GM19043 (cell line): ENCODE results near the gene DTWD2.

Experiments
- ATAC-seq: cut with Tn5 transposase; IDR thresholded peaks from one replicate; pipeline ENCODE4 v1.9.1; 2021; ENCODE audit warnings: low read depth; ENCODE audit not compliant: unreplicated experiment

DTWD2 gene

GRCh38 chr5:118987988-118988865 lies at the start of gene DTWD2:
TSS of gene DTWD2 (minus strand) at chr5:118988547. CDS start at chr5:118988511, 36 bp downstream.
- peak; percentile 93 for ATAC-seq

- ATAC-seq = no peak
Observed at GRCh38 chr5:119037496-119038215, 49.3 kb upstream of the DTWD2 start.

- ATAC-seq = no peak
Observed at GRCh38 chr5:119036101-119036762, 47.9 kb upstream of the DTWD2 start.

- ATAC-seq = no peak
Observed at GRCh38 chr5:119033135-119033534, 44.8 kb upstream of the DTWD2 start.

GRCh38 chr5:119032656-119033055 lies 44.3 kb upstream of the DTWD2 start:
- ATAC-seq = peak; percentile 30

- ATAC-seq = peak; percentile 47
Observed at GRCh38 chr5:119031905-119032304, 43.6 kb upstream of the DTWD2 start.

- peak; percentile 69 for ATAC-seq
Observed at GRCh38 chr5:119031011-119031886, 42.9 kb upstream of the DTWD2 start.

- ATAC-seq = no peak
Observed at GRCh38 chr5:119028575-119028974, 40.2 kb upstream of the DTWD2 start.

- no peak for ATAC-seq
Observed at GRCh38 chr5:119022773-119023172, 34.4 kb upstream of the DTWD2 start.

- peak; percentile 69 for ATAC-seq
Observed at GRCh38 chr5:119022017-119022745, 33.8 kb upstream of the DTWD2 start.

- no peak for ATAC-seq
Observed at GRCh38 chr5:119021149-119021732, 32.9 kb upstream of the DTWD2 start.

GRCh38 chr5:119019949-119020348 lies 31.6 kb upstream of the DTWD2 start:
- no peak for ATAC-seq

- no peak for ATAC-seq
Observed at GRCh38 chr5:119019501-119019900, 31.2 kb upstream of the DTWD2 start.

GRCh38 chr5:119017994-119018393 lies 29.6 kb upstream of the DTWD2 start:
- ATAC-seq = no peak

GRCh38 chr5:119016125-119016774 lies 27.9 kb upstream of the DTWD2 start:
- peak; percentile 76 for ATAC-seq

- ATAC-seq = no peak
Observed at GRCh38 chr5:119011186-119011585, 22.8 kb upstream of the DTWD2 start.

GRCh38 chr5:119010206-119010605 lies 21.9 kb upstream of the DTWD2 start:
- ATAC-seq = no peak

- no peak for ATAC-seq
Observed at GRCh38 chr5:119009131-119009530, 20.8 kb upstream of the DTWD2 start.

- no peak for ATAC-seq
Observed at GRCh38 chr5:118999696-119000095, 11.3 kb upstream of the DTWD2 start.
